Glomerular endothelial cell (primary cell): ENCODE data around the gene IFT122. TPM values are rescaled to one million over a fixed set of nuclear protein-coding genes. Genes with fewer than 3 reads are reported as not detected.

ENCODE experiments used
- DNase-seq: peaks from one replicate; pipeline ENCODE4 v3.0.0-alpha.2; 2011; ENCODE audit warnings: low read depth, low spot score; ENCODE audit errors: extremely low read depth
- total RNA-seq: library from RNA; depleted of rRNA; stranded (reverse); fragments of >200 nt; gene quantifications from 2 replicates; pipeline ENCODE4 v1.2.3, GENCODE V29; 2015

Gene IFT122
- total RNA-seq, 1 donor from 2014 or later = 22.8 TPM

DNA sequence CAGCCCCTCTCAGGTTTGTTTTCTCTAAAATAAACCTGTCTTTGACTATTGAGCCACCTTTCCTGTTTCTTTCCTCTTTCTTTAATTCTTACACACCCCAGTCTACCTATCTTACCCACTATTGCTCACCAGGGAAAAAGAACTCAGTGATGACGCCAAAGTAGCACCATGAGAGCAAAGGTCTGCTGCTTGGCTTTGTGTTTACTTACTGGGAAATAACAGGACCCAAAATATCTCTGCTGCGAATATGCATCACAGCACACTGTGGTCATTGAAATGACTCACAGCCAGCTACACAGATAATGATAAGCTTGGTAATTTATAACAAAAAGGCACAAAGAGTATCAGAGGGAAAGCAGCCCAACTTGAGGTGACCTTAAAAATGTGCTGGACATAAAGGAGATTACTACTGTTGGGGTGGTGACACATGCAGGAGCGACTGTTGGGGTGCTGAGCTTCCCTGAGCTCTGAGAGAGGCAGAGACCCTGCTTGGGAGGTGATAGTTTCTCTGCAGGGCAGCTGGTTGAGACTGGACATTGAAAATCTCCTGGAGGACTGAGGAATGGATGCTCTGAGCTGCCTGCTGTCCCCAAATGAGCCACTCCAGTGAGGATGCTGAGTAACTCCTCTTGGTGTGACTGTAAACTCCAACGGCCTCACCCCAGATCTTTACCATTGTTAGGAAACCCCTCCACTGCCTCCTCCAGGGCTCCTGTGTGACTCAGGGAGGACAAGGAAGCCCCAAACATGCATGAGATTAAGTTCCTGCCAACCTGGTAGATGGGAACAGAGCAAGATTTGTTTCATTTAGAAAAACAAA lies 26.1 kb upstream of the IFT122 start:
- DNase-seq = no peak

- DNase-seq = no peak
Measured at GRCh38 chr3:129415378-129415777, 24.6 kb upstream of the IFT122 start.

DNA sequence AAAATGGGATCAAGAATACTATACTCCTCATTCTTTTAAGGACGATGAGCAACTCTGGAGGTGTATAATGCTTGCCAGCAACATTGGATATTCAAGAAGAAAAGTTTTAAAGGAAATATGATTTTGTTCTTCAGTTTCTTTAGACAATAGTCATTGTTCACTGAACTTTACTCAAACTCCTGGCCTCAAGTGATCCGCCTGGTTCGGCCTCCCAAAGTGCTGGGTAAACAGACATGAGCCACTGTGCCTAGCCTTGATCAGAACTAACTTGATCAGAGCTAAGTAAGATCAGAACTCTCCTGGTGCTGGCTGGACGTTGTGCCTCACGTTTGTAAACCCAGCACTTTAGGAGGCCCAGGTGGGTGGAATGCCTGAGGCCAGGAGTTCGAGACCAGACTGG lies 24.2 kb upstream of the IFT122 start:
- no peak for DNase-seq

DNA sequence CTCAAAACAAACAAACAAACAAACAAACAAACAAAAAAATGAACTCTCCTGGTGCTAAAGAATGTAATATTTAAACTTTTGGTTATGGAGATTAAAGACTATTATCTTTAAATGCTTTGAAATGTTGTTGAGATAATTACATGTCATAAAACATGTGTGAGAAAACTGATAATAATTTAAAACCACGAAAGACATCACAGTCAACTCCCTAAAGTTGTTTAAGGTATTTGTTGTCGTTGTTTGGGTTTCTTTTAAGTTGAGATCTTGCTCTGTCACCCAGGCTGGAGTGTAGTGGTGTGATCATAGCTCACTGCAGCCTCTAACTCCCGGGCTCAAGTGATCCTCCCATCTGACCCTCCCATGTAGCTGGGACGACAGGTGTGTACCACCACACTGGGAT lies 23.6 kb upstream of the IFT122 start:
- DNase-seq = no peak

DNA sequence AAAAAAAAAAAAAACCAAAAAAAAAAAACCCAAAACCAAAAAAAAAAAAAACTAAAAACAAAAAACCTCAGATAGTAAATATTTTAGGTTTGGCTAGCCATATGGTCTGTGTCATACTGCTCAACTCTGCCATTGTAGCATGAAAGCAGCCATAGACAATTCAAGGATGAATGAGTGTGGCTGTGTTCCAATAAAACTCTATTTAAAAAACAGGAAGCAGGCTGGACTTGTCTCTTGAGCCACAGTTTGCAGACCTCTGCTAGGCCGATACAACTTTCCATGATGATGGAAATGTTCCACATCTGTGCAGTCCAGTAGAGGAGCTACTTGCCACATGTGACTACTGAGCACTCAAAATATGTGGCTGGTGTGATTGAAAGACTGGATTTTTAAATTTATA lies 22.7 kb upstream of the IFT122 start:
- DNase-seq = no peak

DNA sequence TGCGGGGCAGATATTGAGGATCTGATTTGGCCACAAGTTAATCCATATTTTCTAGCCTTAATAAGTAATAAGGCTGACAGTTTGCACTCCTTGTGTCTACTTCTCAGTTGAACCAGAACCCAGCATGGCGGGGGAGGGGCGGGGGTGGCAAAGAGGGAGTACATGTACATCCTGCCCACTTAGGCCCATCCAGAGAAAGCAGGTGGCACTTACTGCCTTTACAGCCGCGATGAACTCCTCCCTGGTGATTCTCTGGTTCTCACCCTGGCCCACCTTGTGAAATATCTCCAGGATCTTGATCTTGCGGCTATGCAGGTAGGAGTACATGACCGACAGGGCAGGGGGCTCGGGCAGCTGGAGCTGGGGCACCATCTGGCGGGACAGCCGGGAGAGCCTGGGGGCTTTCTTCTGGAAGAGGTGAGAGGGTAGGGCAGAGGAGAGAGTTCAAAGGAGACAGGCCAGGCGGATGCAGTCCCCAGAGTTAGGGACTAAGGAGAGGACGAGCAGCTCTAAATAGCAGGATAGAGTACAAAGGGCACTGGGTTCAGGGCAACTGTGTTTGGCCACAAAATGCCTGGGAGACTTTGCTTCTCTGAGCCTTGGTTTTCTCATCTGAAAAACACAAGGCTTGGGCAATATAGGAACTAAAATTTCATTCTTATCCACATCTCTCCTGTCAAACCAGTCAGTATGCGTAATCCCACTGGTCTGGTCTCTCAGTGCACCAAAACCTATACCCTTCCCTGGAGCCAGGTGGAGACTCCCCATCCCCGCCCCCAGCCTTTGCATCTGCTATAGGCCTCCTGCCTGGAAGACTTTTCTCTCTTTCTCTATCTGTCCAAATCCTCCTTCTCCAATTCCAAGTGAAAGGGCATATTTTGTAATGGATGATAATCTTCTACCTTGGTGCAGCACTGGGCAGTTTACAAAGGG lies 21.7 kb upstream of the IFT122 start:
- no peak for DNase-seq

GRCh38 chr3:129419476-129419875 lies 20.5 kb upstream of the IFT122 start:
- no peak for DNase-seq

DNA sequence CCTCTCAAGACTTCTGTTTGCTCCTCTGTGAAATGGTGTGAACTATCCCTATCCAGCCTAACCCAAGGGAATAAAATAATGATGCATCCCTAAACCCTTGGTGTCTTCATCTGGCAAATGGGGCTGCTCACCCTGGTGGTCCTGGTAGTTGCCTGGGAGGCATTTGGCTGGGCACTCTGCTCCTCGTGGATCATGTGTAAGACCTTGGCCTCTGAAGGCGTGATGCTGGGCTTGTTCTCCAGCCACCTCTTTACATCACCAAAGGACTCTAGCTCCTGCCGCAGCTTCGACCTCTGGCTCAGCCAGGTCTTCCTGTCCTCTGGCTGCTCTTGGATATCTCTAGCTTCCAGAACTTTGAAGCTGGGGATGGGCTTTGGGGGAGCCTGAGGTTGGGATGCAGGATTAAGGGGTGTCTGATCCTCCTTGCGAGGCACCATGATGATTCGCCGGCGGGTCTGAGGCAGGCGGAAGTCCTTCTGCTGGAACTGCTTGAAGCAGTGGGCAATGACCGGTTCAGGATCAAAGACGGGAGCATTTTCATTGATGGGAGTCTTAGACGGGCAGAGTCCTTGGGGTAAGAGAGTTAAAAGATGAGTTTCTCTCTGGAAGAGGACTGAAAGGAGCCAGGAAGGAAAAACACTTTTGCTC lies 18.7 kb upstream of the IFT122 start:
- no peak for DNase-seq

GRCh38 chr3:129421988-129422745 lies 17.9 kb upstream of the IFT122 start:
- no peak for DNase-seq

GRCh38 chr3:129422897-129423296 lies 17.1 kb upstream of the IFT122 start:
- DNase-seq = no peak

DNA sequence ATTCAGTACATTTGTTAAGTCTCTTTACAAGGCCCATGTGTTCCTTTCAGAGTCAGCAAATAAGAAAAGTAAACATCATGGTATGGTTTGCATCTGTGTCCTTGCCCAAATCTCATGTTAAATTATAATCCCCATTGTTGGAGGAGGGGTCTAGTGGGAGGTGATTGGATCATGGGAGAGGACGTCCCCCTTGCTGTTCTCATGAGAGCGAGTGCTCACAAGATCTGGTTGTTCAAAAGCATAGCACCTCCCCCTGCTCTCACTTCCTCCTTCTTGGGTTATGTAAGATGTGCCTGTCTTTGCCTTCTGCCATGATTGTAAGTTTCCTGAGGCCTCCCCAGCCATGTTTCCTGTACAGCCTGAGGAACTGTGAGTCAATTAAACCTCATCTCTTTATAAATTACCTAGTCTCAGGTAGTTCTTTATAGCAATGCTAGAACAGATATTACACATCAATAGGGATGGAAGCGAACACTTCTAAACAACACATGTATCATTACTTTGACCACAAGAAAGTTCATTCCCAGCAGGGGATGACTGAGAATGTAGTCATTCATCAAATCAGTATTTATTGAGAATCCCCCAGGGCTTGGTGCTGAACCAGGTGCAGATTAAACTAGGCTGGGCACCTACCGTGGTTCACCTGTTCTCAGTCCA lies 15.7 kb upstream of the IFT122 start:
- no peak for DNase-seq

DNA sequence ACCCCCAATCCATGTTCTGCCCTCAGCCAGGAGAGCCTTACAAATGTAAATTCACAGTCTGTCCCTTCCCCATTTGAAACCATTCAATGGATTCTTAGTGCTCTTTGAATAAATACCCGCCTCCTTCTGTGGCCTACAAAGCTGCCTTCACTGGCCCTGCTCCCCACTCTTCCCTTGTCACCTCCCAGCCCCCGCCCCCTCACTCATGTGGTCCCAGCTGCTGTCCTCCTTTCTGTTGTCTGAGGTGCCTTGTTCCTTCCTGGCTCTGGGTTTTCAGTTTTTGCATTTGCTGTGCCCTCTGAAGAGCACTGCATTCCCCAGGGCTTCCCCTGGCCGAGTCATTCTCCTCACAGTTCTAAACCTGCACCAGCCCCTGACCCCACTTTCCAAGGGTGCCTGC lies 14.8 kb upstream of the IFT122 start:
- DNase-seq = no peak

DNA sequence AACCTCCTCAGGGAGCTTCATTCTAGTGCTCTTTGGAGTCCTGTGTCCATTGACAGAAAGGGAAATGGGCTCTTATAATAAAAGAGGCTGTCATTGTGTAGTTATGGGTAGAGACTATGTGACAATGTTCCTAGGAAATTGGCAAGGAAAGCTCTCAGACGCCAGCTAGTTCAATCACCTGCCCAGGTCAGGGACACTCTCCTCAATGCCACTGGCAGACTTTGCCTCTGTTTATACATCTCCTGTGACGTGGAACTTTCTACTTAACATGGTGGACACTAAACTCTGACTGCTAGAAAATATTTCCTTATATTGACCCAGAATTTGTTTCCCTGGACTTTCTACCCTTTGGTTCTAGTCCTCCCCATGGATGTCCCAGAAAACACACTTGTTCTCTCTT lies 14.4 kb upstream of the IFT122 start:
- no peak for DNase-seq

- DNase-seq = no peak
Measured at GRCh38 chr3:129428007-129428375, 12.0 kb upstream of the IFT122 start.

GRCh38 chr3:129428376-129429079 lies 11.5 kb upstream of the IFT122 start, which contains the start of gene EFCAB12:
EFCAB12 (minus strand) TSS chr3:129428636; CDS start chr3:129428488, 148 bp downstream.
- no peak for DNase-seq

DNA sequence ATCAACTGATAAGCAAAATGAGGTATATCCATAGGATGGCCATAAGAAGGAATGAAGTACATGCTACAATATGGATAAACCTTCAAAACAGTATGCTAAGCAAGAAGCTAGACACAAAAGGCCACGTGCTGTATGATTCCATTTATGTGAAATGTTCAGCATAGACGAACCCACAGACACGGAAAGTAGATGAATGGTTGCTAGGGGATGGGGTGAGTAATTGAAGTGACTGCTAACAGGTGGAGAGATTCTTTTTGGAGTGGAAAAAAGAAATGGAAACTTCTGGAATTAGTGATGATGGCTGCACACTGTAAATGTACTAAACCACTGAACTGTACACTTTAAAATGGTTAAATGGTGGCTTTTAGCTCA lies 11.0 kb upstream of the IFT122 start:
- no peak for DNase-seq

DNA sequence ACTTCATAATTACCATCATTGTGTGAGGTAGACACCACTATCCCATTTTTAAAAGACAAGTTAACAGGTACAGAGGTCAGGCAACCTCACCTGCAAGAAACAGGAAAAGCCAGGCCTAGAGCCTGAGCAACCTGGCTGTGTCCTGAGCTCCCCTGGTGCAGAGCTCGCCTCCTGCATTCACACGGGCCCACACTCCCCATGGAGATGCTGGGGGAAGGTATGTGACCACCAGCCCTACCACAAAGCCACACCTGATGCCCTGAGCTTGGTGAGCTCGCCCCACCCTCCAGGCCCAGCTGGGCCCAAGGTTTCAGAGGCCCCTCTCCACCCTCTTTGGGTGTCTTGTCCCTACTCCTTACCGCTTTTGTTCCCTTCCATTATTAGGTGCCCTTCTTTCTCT lies 10.4 kb upstream of the IFT122 start:
- no peak for DNase-seq

- DNase-seq = no peak
Measured at GRCh38 chr3:129432036-129432435, 8.0 kb upstream of the IFT122 start.

DNA sequence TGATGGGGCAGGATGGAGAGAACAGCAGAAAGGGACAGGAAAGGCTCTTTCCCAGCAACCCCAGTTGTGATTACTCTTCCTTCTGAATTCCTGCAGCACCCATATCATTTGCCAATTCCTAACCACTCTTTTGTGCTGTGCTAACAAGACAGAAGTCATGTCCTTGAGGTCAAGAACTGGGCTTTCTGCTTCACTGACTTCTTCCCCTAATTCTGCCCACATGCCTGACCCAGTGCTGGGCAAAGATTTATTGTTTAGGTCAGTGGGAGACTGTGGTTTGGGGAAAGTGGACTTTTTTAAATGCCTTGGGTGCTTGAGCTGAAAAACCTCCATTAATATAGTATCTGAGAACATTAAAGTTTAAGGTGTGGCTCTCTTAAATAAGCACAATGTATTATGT lies 7.4 kb upstream of the IFT122 start:
- DNase-seq = no peak

- DNase-seq = no peak
Measured at GRCh38 chr3:129433565-129433964, 6.5 kb upstream of the IFT122 start.
